HG03521 (cell line): ENCODE measurements around the gene PLGRKT.
"Not testable (repeated sequence)": the region's sequence is repeated elsewhere in the genome, so short reads cannot be mapped to it uniquely, and the experiment has no call there.

Experiments used
- ATAC-seq: cut with Tn5 transposase; IDR thresholded peaks from one replicate; pipeline ENCODE4 v1.9.1; 2021; ENCODE audit warnings: mild to moderate bottlenecking, moderate library complexity; ENCODE audit not compliant: unreplicated experiment

PLGRKT gene

DNA sequence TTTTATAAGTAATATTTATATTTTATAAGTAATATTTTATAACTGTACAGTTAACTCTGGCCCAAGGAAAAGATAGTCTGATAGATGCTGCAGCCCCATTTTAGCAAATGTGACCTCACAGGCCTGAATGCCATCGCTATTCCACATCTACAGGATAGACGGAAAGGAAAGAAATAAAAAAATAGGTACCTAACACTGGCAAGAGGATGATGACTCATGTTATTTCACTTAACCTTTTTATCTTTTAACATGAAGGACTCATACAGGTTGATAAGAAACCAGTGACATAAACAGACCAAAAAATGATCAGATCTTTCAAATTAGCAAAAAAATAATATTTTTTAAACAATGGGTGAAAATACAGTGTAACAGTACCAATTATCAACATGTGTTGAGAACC, 15.3 kb upstream of the PLGRKT start:
- ATAC-seq = no peak

- ATAC-seq = no peak
These were observed 14.5 kb upstream of the PLGRKT start for GRCh38 chr9:5452286-5452609.

DNA sequence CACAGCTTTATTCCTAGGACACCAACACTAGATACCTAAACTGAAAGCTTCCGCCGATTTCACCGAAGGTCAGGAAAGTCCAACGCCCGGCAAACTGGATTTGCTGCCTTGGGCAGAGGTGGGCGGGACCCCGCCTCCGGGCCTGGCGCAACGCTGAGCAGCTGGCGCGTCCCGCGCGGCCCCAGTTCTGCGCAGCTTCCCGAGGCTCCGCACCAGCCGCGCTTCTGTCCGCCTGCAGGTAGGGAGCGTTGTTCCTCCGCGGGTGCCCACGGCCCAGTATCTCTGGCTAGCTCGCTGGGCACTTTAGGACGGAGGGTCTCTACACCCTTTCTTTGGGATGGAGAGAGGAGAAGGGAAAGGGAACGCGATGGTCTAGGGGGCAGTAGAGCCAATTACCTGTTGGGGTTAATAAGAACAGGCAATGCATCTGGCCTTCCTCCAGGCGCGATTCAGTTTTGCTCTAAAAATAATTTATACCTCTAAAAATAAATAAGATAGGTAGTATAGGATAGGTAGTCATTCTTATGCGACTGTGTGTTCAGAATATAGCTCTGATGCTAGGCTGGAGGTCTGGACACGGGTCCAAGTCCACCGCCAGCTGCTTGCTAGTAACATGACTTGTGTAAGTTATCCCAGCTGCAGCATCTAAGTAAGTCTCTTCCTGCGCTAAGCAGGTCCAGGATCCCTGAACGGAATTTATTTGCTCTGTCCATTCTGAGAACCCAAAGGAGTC, 12.8 kb upstream of the PLGRKT start, which contains the start of gene CD274:
CD274 (plus strand) TSS at position 184 of the 733 bp plus-strand sequence. CDS start 5,572 bp downstream, outside the sequence.
- peak; percentile 62 for ATAC-seq

- no peak for ATAC-seq
These were observed 12.0 kb upstream of the PLGRKT start for GRCh38 chr9:5449521-5450358.

GRCh38 chr9:5448461-5449435, 11.0 kb upstream of the PLGRKT start:
- no peak for ATAC-seq

- ATAC-seq = no peak
These were observed 10.3 kb upstream of the PLGRKT start for GRCh38 chr9:5448016-5448415.

GRCh38 chr9:5447337-5447736, 9.6 kb upstream of the PLGRKT start:
- ATAC-seq = no peak

- ATAC-seq = no peak
These were observed 8.9 kb upstream of the PLGRKT start for GRCh38 chr9:5446451-5447236.

DNA sequence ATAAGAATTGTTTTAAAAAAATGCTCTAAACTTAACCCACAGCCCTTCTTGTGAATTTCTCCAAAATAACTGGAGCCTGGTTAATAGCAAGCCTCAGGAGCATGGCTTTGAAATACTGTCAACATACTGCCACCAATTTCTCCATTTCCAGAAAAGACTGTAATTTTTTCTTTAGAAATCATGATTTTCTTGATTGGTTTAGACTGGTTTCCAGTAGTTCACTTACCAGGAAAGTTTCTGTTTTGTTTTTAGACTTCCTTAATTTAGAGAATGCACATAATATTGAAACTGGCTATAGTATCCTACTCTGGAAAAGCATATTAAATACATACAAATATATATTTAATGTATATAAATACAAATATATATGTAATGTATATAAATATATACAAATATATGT, 8.2 kb upstream of the PLGRKT start:
- no peak for ATAC-seq

DNA sequence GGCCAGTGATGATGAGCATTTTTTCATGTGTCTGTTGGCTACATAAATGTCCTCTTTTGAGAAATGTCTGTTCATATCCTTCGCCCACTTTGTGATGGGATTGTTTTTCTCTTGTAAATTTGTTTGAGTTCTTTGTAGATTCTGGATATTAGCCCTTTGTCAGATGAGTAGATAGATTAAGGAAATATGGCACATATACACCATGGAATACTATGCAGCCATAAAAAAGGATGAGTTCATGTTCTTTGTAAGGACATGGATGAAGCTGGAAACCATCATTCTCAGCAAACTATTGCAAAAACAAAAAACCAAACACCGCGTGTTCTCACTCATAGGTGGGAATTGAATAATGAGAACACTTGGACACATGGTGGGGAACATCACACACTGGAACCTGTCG, 7.4 kb upstream of the PLGRKT start:
- not testable (repeated sequence) for ATAC-seq

DNA sequence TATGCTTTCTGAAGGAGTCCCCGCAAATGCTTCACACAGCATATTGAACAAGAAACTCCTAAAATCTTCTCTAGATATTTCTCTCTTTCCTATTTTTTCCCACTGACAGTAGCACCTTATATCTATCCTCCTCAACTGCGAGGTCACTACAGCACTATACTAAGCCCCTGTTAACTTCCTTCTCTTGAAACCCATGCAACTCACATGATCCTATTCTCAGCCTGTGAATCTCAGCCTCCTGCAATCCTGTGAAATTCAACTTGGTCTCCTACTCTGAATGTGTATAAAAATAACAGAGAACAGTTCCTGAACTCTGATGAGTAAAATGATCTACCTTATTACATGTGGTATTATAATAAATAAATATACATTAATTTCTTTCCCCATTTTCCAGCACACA, 6.1 kb upstream of the PLGRKT start:
- no peak for ATAC-seq

DNA sequence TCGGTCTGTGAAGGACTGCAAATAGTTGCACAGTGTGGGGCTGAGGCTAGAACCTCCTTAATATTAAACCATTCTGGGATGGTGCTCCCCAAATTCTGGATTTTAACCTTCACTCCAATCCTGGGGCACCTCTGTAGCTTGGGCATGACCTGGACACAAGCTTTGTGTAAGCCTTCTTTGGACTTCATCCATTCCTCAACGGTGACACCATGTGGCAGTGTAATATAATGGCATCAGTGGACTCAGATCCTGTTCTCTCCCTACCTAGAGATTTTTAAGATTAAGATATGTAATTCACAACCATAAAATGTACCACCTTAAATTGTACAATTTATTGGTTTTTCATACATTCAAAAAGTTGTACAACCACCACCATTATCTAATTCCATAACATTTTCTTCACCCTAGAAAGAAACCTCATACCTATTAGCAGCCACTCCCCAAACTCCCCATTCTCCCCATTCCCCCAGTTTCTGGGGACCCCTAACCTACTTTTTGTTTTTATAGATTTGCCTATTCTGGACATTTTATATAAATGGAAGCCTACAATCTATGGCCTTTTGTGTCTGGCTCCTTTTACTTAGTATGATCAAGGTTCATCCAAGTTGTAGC, 4.8 kb upstream of the PLGRKT start:
- no peak for ATAC-seq

GRCh38 chr9:5441043-5441442, 3.3 kb upstream of the PLGRKT start:
- no peak for ATAC-seq

- ATAC-seq = no peak
These were observed 2.7 kb upstream of the PLGRKT start for GRCh38 chr9:5440426-5440825.

DNA sequence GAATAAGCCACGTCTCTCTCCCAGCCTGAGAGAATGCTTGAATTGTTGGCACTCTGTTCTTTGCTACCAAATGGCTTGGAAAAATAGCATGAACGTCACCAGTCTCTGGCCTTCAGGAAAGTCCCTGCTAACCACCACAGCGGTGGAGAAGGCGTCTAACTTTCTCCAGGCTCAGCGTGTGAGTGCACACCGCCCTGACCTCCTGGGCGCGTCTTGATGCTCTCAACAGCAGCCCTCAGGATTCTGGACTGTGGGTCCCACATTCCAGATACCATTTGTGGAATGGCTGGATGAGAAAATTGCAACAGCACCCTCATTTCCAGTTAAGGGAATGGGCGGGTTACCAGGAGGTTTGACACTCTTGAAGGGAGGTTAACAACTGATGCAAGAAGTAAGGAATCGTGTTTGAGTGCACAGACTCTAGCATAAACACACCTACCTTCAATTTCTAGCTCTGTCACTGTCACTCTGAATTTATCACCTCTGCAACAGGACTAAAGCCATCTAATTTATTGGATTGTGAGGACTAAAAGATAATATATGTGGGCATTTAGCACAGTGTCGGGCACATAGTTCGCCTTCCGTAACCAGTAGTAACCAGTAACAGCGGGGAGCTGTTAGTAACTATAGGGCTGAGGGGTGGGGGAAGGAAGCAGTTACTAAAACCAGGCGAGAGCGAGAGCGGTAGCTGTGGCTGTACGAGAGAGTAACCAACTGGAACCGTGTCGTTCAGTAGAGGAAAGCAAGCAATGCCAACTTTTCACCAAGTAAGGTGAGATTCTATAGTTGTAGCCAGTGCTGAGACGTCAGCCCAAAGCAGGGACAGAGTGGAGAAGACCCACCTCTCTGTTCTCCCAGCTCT, 807 bp upstream of the PLGRKT start:
- ATAC-seq = peak; percentile 58

GRCh38 chr9:5436441-5436840, 1.3 kb downstream of the PLGRKT start:
- no peak for ATAC-seq

- ATAC-seq = no peak
These were observed 1.8 kb downstream of the PLGRKT start for GRCh38 chr9:5435912-5436311.

DNA sequence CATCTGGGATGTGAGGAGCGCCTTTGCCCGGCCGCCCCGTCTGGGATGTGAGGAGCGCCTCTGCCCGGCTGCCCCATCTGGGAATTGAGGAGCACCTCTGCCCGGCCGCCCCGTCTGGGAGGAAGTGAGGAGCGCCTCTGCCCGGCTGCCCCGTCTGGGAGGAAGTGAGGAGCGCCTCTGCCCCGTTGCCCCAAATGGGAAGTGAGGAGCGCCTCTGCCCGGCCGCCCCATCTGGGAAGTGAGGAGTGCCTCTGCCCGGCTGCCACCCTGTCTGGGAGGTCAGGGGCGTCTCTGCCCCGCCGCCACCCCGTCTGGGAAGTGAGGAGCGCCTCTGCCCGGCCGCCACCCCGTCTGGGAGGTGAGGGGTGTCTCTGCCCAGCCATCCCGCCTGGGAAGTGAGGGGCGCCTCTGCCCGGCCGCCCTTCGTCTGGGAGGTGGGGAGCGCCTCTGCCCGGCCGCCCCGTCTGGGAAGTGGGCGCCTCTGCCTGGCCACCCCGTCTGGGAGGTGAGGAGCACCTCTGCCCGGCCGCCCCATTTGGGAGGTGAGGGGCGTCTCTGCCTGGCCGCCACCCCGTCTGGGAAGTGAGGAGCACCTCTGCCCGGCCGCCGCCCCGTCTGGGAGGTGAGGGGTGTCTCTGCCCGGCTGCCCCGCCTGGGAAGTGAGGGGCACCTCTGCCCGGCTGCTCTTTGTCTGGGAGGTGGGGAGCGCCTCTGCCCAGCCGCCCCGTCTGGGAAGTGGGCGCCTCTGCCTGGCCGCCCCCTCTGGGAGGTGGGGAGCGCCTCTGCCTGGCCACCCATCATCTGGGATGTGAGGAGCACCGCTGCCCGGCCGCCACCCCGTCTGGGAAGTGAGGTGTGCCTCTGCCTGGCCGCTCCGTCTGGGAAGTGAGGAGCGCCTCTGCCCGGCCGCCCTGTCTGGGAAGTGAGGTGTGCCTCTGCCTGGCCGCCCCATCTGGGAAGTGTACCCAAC, 3.6 kb downstream of the PLGRKT start:
- ATAC-seq = not testable (repeated sequence)
